ENCODE results near the gene CDC42BPA. TPM values are rescaled to one million over a fixed set of nuclear protein-coding genes. Genes with fewer than 3 reads are reported as not detected.
A peak's percentile ranks its signal among the peaks of the same experiment; 100 is the strongest.

CDC42BPA gene
- total RNA-seq, 1 donor from 2014 or later, result 61.6 TPM

- no peak for TF ChIP-seq CTCF (IDR thresholded peaks at IDR 0.05)
- Mint-ChIP-seq H3K9me3 (ENCODE audit: low read depth) (no peaks in the 10 kb centered on the region), H3K36me3 (ENCODE audit: low read depth) (peaks cover 5% of the 10 kb centered on the region), H3K27me3 (ENCODE audit: low read depth) (no peaks in the 10 kb centered on the region), H3K4me1 (ENCODE audit: low read depth) (peaks cover 25% of the 10 kb centered on the region), H3K4me3 (ENCODE audit: unreplicated experiment) (no peak overlapping the region), H3K27ac (ENCODE audit: unreplicated experiment) (no peak overlapping the region)
- DNase-seq (ENCODE audit: low spot score), result no peak
Measured at GRCh38 chr1:227219715-227220292, 98.5 kb downstream of the CDC42BPA start.

DNA sequence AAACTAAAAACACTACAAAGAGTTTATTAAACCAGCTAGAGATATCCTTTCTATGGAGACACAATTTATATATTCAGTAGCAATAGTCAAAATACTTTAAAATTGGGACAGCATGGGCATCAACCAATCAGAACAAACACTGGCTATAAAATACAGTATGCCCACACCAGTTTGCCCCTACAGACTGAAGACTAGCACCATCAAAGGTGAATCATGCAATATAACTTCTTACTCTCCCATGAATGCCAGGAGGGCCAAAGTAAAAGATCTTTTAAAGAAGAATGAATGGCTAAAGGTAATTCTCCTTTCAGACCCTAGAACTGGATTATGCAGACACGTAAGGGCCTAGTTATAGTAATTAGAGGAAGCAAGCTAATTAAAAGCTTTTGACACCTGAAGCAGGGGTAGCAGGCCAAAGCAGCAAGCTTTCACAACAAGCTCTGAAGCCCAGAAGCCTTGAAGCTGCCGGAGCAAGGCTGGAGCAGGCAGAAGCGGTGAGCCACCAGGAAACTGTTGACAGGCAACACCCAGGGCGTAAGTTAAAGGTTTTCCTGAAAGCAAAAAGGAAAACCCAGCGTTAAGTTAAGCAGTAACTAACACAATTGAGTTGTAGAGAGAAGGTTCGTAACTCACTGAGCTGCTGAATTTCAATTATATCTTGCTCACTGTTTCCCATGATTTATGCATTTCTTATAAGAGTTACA is 99.3 kb downstream of the CDC42BPA start:
- Mint-ChIP-seq H3K9me3 (ENCODE audit: low read depth) (no peaks in the 10 kb centered on the region), H3K27me3 (ENCODE audit: low read depth) (no peaks in the 10 kb centered on the region), H3K4me3 (ENCODE audit: unreplicated experiment) (no peak overlapping the region), H3K27ac (ENCODE audit: unreplicated experiment) (peak overlapping the region; percentile 8), H3K36me3 (ENCODE audit: low read depth) (peaks cover 5% of the 10 kb centered on the region), H3K4me1 (ENCODE audit: low read depth) (peaks cover 23% of the 10 kb centered on the region)
- TF ChIP-seq CTCF (IDR thresholded peaks at IDR 0.05), result no peak
- no peak for DNase-seq (ENCODE audit: low spot score)

- Mint-ChIP-seq H3K27me3 (ENCODE audit: low read depth) (no peaks in the 10 kb centered on the region), H3K4me1 (ENCODE audit: low read depth) (peaks cover 25% of the 10 kb centered on the region), H3K36me3 (ENCODE audit: low read depth) (peaks cover 5% of the 10 kb centered on the region), H3K4me3 (ENCODE audit: unreplicated experiment) (no peak overlapping the region), H3K9me3 (ENCODE audit: low read depth) (no peaks in the 10 kb centered on the region), H3K27ac (ENCODE audit: unreplicated experiment) (peak overlapping the region; percentile 25)
- no peak for TF ChIP-seq CTCF (IDR thresholded peaks at IDR 0.05)
- no peak for DNase-seq (ENCODE audit: low spot score)
Measured at GRCh38 chr1:227215863-227216510, 102.3 kb downstream of the CDC42BPA start.

- peaks cover 9% of the 10 kb centered on the region for H3K36me3 Mint-ChIP-seq (ENCODE audit: low read depth)
Measured at GRCh38 chr1:227214207-227214606, 104.1 kb downstream of the CDC42BPA start.

More at GRCh38 chr1:227214207-227214606, 104.1 kb downstream of the CDC42BPA start:
- H3K4me1 Mint-ChIP-seq (ENCODE audit: low read depth), result peaks cover 22% of the 10 kb centered on the region
- H3K27ac Mint-ChIP-seq (ENCODE audit: unreplicated experiment), result no peak overlapping the region
- no peak overlapping the region for H3K4me3 Mint-ChIP-seq (ENCODE audit: unreplicated experiment)
- no peak for DNase-seq (ENCODE audit: low spot score)
- no peak for TF ChIP-seq CTCF (IDR thresholded peaks at IDR 0.05)
- H3K27me3 Mint-ChIP-seq (ENCODE audit: low read depth), result no peaks in the 10 kb centered on the region
- no peaks in the 10 kb centered on the region for H3K9me3 Mint-ChIP-seq (ENCODE audit: low read depth)

Measured in chondrocyte (in vitro differentiated cells).